ENCODE results near the gene CAPZB.

The CAPZB gene

DNA sequence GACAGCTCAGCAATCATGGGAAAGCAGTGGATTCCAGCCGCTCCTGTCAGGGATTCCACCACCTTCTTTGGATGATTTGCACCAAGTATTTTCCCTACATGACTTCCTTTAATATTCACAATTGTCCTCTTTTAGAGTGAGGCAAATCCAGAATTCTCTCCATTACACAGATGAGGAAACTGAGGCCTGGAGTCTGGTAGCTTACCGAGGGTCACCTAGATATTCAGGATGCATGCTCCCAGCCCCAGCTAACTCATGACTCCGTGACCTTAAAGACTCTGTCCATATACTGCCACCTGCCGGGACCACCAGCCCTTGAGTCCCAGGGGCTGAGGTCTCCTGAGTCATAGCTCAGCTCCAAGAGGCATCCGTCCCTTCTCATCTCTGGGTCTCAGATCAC, 80.6 kb downstream of the CAPZB start:
- no peak for DNase-seq

DNA sequence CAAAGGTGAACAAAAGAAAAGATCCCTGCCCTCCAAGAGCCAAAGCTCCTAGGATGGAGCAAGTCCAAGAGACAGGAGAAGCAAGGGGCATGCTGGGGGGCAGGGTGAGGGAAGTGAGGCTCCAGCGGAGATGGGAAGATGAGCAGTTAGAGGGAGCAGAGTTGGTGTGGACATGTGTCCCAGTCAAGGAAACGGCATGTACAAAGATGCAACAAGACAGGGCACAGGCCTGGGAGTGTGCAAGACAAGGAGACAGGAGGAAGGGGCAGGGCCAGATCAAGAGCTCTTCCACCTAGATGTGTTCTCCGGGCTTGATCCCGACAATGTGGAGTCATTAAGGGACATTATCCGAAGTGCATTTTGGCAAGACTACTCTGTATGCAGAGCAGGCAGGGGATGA, 82.1 kb downstream of the CAPZB start:
- no peak for DNase-seq

DNA sequence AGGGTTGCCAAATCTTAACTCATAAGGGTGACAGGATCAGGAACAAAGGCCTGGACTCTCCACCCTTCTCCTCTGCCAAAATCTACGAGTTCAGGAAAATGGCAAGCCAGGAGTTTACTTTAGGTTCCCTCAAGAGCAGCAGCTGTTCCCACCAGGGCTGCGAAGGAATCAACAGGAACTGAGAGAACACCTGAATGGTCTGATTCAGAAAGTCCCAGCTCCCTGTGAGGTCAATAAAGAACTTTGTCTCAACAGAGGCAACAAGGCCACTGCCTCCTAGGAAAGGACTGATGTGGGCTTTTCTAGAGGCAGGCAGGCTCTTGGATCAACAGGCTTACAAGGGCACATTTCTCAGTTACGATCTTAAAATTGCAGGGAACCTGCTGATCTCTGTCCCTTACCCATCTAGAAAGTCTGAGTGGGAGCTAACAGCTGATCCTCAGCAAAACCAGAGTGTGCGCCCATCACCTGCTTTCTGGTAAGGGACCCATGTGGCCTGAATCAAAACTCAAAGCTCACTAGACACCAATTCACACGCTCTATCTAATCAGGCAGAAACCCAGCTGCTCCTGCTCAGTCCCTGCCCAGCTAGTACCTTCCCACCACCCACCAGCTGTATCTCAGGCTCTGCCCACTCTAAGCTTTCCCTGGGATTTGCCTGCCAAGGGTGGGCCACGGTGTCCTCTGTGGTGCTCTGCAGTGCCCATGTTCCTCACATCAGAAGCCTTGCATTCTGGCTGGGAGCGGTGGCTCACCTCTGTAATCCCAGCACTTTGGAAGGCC, 83.1 kb downstream of the CAPZB start:
- no peak for DNase-seq

DNA sequence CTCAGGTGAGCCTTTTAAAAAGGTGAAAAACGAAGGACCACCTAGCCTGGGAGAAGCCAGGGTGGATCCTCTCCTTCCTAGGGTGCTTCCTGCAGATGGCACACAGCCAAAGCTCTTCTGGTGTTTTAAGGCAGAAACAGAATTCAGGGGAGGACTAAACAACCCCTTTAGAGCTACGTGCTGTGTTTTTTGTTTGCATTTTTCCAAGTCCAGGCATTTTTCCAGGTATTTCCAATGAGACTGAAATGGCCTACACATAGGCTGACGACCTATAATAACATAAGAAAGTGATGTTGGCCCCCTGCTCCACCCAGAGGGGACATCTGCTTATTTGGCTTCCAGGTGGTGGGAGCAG, 83.8 kb downstream of the CAPZB start:
- DNase-seq: no peak

DNA sequence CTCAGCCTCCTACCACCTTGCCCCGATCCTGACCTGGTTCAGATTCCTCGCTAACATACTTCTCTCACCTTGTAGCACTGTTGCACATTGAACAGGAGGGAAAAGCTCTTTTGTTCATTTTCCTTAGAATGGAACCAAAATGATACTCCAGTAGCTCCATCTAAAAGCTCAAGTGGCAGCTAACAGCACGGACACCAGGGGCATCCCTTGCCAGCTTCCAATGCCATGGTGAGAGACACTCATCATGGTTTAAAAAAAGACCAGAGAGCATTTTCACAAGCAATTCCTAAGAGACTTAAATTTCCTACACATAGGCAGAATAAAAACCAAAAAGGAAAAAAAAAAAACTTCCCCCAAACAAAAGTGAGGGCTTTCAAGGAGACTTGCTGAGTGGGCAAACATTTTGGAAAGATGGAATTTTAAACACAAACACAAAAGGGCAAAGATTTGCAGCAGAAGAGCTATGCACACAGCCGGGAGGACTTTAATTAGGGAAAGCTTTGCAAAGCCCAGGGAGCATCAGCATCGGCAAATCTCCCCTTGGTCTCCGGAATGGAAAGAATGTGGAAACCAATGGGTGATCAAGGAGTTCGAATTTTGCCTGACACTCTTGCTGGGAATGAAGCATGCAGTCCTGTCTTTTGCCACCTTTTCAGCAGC, 84.3 kb downstream of the CAPZB start:
- DNase-seq: no peak

DNA sequence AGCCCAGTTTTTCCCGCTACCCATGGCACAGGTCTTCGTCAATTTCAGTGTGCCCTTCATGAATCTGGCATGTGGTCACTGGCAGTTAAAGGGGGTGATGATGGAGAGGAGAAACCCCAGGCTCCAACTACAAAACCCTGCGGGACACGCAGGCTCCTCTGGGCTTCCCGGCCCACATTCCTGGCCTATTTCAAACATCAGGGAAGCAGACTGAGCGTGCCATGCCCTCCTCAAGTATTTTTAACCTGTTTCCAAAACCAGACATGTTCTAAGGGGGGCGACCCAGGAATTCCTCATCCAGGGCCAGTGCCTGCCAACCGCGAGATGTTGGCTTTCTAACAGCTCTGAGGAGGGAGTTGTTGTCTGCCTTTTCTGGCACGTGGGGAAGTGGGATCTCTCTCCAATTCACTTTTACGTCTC, 85.1 kb downstream of the CAPZB start:
- no peak for DNase-seq

DNA sequence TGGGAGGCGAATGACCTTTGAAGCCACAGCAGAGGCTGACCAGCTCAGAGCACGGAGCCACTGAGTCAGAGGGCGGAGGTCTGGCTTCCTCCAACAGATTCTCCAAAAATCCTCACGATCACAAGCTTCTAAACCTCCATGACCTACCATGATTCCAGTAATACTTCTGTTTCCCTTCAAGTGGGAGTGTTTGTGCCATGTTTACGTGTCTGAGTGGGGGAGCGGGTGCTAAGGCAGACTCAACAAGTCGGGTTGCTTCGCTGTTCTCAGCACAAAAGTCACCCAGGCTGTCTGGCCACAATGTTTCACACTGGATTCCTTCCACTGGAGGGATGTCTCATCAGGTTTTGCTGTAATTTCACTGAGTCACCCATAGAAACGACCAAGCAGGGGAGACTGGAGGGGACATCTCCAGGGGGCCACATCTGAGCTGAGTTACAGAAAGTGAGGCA, 87.0 kb downstream of the CAPZB start:
- DNase-seq: no peak

DNA sequence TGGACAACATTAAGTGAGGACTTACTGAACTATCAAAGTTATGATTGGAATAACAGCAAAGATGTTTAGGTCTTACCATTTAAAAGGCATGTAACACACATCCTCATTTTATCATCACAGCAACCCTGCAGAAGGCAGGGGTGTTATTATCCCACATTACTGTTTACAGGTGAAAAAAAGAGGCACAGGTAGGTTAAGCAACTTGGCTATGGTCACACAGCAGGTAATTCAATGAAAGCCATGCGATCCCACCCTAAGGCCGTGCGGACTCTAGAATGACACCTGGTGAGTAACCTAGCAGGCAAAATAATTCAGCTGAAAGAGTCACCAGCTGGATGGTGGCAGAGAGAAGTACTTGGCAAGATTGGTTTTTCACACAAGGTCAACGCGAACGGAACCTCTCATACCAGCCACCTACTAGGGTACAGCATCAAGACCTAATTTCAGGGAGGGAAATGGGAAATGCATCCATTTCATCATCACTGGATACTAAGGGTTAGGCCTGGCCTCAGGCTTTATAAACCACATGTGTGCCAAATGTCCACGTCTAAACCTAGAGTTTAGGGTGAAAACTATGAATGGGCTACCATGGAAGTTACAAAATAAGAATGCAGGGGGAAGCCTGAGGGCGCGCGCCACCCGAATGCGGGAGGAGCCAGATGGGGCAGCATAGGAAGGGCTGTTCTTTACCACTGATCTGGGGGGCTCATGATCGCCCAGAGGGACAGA, 88.0 kb downstream of the CAPZB start:
- DNase-seq: no peak

DNA sequence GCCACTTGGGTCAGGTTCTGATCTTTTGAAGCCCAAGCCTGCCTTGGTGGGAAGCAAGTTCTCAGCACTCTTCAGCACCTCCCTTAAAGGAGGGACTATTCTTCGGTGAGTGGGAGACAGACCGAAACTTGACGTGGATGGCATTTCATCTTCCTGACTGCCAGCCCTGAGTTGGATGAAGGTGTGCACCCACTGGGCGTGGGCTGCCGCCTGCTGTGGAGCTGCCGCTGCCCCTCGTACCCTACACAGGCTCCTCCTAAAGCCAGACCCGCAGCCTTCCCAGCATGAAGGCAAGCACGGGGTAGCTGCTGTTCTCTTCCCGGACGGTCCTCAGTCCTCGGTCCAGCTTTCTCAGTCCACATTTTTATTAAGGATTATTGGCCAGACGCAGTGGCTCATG, 89.1 kb downstream of the CAPZB start:
- DNase-seq: no peak

DNA sequence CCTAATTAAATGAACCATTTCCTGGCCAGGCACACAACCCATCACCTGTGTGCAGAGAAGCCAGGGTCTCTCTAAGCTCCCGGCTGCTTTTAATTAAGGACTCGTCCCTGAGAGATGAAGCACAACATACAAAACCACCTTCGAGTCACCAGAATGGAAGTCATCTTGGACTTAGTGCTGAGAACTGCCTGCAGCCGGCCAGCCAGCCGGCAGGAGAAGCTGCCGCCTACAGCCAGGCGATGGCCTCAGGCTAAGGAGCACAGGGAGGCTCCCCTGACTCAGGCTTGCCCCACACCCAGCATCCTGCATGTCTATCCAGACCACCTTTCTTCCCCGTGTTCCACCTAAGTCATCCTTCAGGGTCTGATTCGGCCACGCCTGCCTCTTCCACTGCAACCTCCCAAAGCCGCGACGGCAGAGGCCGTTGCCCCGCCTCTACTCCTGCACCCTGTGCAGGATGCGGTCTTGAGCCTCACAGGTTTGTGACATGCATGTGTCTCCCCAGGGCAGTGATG, 89.6 kb downstream of the CAPZB start:
- no peak for DNase-seq

DNA sequence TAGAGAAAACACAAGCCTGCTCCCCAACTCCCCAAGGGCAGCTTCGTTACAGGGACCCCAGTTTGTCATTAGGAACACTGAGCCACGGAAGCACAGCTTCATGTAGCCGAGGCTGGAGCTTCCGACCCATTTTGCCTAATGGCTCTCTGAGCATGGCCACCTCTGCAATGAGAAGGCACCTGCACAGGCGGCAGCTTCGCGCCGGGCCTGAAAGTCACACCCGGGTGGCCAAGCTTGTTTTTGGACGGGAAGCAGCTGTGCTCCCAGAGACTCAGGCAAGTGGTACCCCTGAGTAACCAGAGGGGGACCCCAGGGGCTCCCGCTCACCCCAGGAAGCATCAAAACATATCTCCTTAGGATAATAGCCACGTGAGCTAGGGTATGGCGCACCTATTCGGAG, 92.3 kb downstream of the CAPZB start:
- DNase-seq: no peak

DNA sequence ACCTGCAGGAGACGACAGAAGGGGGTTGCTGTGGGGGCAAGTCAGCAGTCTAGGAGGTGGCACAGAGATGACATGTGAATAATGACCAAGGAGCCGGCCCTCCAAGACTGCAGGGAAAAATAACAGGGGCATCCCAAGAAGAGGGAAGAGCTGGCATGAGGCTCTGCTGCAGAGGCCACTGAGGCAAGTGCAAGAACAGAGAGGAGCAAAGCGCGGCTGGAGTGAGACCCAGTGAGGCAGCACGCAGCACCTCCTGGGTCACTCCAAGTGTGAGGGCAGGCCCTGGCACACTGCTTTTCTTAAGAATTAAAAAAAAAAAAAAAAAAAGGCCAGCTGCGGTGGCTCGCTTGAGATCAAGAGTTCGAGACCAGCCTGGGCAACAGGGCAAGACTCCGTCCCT, 93.1 kb downstream of the CAPZB start:
- no peak for DNase-seq

DNA sequence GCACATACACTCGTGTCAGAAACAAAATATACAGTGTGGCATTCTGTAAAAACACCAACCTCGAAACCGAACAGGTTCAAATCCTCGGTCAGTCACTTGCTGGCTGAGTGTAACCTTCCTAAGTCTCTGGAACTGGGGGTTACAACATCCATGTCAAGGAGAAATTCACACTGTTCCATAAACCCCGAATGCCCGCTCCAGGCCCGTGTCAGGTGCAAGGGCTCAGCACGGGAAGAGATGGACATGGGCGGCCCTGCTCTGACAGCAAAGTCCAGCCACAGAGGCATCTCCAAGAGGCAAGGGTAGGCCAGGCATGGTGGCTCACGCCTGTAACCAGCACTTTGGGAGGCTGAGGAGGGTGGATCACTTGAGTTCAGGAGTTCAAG, 93.8 kb downstream of the CAPZB start:
- no peak for DNase-seq

DNA sequence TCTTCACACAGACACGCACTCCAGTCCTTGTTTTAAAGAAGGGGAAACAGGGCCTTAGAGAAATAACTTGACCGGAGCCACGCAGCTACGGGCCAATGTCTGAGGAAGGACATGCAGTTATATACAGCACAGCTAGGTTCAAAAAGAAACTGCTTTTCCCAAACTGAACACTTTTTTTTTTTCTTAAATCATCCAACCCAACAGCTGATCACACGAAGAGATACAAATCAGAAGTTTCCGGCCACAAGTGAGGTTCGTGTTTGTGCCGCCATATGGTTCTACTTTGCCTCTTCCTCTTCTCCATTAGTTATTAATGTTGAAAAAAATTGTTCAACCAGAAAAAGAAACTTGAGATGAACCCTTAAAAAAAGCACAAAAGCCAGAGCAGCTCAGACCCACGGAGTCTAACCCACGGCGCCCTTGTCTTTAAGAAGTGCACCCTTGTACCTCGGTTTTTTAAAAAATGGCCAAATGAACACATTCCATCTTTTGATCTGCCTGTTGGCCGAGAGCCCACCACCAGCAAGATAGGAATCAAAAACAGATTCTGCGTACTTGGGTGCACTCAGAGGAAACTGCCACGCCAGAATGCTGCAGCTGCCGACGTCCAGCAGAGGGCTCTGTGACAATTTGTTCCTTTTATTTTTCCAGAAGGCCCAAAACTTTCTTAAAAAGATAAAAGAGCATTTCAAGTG, 94.3 kb downstream of the CAPZB start:
- peak; percentile 35 for DNase-seq

DNA sequence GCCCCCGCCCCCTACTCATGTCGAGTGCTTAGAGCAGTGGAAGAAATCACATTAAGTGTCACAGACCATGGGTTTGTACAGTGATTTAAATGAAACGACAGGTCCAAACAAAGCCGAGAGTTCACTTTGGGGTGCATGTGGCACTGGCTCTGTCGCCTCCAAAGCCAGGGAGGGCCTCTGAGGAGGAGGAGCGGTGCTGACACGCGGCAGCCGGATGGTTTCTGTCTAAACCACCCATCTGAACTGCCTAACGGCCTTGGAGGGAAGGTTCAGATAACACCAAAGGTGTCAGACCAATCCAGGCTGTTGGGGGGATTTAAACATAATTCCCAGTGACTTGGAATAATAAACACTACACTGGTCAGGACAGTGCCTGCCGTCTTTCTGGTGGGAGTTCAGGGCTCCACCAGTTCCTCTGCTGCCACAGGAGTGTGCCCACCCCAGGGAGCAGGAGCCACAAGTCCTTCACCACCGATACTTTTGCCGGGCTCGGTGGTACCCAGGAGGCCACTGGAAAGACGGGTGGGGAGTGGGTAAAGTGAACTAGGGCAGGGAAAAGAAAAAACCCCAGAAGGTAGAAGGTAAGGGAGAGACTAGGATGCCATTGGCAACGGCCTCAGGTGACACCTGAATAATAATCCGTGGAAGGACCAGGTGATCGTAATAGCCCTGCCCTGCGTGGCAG, 95.0 kb downstream of the CAPZB start:
- no peak for DNase-seq

DNA sequence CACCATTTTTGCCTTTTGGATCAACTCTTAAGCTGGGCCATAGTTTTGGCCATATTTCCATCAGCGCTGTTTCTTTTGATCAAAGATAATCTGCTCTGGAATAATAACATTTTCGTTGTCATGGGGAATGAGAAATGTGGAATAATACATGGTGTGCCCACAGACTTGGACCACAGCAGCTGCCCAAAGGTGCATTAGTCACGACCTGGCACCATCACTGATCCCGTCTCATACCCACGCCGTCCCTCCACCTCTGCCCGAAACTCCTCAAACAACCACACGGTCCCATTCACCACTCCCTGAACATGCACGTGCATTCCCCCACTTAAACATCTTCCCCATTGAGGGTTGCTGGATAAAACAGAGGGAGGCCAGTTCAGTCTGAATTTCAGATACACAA, 96.4 kb downstream of the CAPZB start:
- DNase-seq: no peak

DNA sequence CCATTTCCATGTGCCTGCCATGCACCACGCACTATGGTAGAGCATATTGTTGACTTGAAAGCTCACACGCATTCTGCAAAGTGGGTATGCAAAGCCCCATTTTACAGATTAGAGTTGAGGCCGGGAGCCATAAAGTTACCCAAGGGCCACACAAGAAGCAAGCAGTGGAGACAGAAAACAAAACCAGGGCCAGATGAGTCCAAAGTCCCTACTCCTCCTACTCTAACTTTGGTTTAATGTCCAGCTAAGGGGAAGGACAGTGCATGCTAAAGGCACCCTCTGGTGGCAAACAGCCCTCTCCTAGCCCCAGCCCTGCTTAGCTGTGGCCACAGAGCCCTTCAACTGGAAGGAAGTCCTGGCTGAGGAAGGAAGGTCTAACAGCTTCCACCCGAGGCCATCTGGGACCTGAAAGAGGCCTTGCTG, 98.3 kb downstream of the CAPZB start:
- DNase-seq: no peak

DNA sequence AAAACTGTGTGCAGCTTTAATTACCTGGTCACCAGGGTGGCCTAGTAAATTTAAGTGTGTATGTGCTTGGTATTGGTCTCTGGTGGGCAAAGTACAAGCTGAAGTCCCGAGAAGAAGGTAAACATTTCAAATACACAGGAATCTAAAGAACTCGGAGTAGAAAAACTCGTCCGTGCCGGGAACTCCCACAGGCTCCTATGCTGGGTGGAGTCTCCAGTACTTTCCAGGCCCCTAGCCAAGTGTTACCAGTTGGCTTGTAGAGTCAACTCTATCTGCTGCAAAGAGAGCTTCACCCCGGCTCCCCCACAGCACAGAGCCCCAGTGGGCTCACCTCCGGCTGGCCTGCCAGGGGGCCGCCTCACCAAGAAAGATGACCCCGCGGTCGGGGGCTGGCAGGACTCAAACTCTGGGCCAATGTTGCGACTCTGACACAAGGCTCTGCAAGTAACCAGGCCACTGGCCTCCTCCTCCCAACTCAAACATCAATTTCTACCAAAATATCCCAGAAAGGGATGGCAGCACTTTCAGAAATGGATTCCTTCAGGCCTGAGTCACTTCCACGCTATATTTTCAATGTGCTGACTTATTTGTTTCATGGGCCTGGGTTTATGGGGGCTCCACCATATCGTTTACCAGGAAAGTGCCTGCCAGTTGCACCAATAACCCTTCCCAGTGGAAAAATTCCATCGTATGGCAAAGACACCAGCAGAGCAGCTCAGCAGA, 99.3 kb downstream of the CAPZB start:
- no peak for DNase-seq

DNA sequence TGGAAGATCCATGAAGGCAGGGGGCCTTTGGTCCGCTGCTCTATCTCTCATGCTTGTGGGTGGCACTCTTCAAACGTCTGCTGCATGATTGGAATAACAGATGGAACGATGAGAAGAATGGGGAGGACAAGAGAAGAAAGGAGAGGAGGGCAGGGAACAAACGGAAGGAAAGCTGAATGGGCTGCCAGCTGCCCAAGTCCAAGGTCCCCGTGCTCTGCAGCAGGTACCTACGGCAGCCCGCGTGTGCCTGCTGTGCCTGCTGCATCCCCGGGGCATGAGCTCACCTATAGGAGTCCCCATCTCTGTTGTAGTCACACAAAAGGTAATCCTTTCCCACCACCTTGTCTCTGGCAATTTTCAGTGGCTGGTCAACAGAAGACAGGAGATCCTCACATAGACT, 100.1 kb downstream of the CAPZB start:
- DNase-seq: no peak

DNA sequence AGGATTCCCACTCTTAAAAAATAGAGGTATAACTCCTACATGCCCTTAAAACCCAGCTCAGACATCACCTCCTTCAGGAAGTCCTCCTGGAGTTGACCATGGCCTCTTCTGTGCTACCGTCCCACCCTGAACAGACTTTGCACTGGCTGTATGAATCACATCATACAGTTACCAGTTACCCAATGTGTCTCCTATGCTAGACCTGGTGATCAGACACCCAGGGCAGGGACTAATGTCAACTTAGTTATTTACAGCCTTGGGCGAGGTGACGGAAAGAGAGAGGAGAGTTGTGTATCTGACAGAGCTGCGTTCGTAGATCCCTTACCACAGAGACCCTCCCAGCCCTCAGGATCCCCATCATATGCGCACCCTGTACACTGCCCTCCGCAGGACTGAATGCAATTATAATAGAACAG, 100.6 kb downstream of the CAPZB start:
- no peak for DNase-seq

DNA sequence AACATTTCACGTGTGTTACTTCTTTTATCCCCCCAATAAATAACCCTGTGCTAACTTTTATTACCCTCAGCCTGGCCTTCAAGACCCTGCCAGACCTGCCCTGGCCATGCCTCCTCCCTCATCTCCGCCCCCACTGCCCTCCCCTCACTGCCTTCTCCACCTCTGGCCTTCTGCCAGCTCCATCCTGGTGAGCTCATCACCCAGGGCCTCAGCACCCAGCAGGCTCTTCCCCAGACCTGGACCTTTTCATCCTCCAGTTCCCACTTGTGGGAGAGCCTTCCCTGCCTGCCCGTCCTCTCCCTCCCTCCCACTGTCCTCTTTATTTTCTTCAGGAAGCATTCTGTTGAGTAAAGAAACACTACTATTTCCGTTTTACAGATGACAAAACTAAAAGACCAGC, 101.2 kb downstream of the CAPZB start:
- no peak for DNase-seq

DNA sequence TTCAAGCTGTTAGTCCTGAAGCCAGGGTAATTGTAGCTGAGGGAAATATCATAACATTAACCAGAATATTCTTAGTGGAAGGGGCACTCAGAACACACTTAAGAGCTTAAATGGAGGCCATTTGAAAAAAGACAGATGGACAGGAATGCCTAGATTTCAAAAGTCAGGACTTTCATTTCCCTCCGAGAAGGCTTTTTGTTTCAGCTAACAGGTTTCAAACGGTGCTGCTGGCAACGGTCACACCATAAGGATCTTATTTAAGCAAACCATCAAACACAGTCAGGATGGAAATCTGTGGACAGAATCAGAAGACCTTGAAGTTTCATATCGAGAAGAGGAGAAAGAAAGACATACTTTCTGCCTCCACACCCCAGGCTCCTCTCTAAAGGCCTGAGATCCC, 103.1 kb downstream of the CAPZB start:
- DNase-seq: no peak
